SK-N-MC (cell line): ENCODE measurements around the gene C1RL.
"Not testable (repeated sequence)": the region's sequence is repeated elsewhere in the genome, so short reads cannot be mapped to it uniquely, and the experiment has no call there.

Experiments used
- EZH2 ChIP-seq: fragments of 200-600 bp; sonication (generic); IDR thresholded peaks from one replicate; pipeline ENCODE4 v1.6.1; 2017; ENCODE audit warnings: antibody characterized with exemption
- POLR2AphosphoS5 ChIP-seq: IDR thresholded peaks from 2 replicates; pipeline ENCODE4 v1.6.1; 2012; ENCODE audit warnings: mild to moderate bottlenecking, low read depth, low read length, borderline replicate concordance

DNA sequence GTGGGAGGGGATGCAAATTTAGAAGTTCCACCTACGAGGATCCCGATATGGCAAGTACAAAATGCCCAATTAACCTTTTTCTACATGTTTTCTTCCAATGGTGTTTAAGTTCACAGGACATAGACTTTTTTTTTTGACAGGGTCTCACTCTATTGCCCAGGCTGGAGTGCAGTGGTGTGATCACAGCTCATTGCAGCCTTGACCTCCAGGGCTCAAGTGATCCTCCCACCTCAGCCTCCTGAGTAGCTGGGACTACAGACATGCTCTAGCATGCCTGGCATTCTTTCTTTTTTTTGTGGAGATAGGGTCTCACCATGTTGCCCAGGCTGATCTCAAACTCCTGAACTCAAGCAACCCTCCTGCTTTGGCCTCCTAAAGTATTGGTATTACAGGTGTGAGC lies 53.3 kb downstream of the C1RL start:
- TF ChIP-seq POLR2AphosphoS5, EZH2: not testable (repeated sequence)
